ENCODE results near the gene ENOPH1.
"Not testable (repeated sequence)": the region's sequence is repeated elsewhere in the genome, so short reads cannot be mapped to it uniquely, and the experiment has no call there.

ENOPH1 gene

DNA sequence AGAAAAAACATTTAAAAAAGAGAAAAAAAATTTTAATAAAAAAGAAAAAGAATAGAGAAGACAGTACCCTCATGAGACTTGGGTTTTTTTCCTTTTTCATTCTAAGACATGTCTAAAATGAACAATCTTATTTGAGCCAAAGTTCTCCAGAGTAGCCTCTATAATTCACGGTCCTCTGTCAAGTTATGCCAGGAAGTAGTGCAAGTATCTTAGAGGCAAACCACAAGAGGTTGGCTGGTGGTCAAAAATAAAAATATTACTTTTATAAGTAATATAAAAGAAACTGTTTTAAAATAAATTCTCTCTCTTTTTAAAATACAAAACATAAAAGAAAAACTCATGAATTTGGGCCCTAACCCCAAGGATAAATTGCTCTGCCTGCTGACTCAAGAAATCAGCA, 26.7 kb upstream of the ENOPH1 start:
- POLR2A ChIA-PET = no interaction called here
- CTCF ChIA-PET = no interaction called here
- TF ChIP-seq, protein P1, sequence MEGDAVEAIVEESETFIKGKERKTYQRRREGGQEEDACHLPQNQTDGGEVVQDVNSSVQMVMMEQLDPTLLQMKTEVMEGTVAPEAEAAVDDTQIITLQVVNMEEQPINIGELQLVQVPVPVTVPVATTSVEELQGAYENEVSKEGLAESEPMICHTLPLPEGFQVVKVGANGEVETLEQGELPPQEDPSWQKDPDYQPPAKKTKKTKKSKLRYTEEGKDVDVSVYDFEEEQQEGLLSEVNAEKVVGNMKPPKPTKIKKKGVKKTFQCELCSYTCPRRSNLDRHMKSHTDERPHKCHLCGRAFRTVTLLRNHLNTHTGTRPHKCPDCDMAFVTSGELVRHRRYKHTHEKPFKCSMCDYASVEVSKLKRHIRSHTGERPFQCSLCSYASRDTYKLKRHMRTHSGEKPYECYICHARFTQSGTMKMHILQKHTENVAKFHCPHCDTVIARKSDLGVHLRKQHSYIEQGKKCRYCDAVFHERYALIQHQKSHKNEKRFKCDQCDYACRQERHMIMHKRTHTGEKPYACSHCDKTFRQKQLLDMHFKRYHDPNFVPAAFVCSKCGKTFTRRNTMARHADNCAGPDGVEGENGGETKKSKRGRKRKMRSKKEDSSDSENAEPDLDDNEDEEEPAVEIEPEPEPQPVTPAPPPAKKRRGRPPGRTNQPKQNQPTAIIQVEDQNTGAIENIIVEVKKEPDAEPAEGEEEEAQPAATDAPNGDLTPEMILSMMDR (IDR thresholded peaks at IDR 0.05; ENCODE audit: control extremely low read depth, extremely low read depth, low read depth, missing control alignments) = no peak

DNA sequence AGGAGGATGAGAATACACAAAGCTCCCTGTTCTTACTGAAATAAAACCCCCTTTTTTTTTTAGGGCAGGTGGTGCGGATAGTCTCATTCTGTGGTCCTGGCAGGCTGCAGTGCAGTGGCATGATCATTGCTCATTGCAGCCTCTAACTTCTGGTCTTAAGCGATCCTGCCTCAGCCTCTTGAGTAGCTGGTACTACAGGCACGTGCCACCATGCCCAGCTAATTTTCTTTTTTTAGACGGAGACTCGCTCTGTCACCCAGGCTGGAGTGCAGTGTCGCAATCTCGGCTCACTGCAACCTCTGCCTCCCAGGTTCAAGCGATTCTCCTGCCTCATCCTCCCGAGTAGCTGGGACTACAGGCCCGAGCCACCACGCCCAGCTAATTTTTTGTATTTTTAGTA, 15.3 kb upstream of the ENOPH1 start:
- POLR2A ChIA-PET = interaction anchor here (0.6 to 2.3 kb wide), 2 partner anchors 14 to 518 kb away, joined by 3 to 14 read pairs; no protein-coding TSS in a partner anchor
- CTCF ChIA-PET = interaction anchor here (0.8 to 3.7 kb wide), 6 partner anchors 9 to 34 kb away, joined by 3 to 19 read pairs (median 4); partner anchors contain the start of gene HNRNPDL

More for the DNA sequence above, 26.7 kb upstream of the ENOPH1 start:
- no peak for DNase-seq (ENCODE audit: extremely low spot score)

DNA sequence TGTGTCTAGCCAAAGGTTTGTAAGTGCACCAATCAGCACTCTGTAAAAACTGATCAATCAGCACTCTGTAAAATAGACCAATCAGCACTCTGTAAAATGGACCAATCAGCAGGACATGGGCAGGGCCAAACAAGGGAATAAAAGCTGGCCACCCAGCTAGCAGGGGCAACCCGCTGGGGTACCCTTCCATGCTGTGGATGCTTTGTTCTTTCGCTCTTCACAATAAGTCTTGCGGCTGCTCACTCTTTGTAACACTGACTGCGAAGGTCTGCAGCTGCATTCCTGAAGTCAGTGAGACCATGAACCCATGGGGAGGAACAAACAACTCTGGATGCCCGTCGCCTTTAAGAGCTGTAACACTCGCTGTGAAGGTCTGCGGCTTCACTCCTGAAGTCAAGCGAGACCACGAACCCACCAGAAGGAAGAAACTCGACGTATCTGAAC, 14.4 kb upstream of the ENOPH1 start:
- DNase-seq (ENCODE audit: extremely low spot score) = no peak
- POLR2A ChIA-PET = interaction anchor here (2.3 kb wide), 1 partner anchor 13 kb away, joined by 14 read pairs; no protein-coding TSS in a partner anchor
- CTCF ChIA-PET = interaction anchor here (1.0 to 3.7 kb wide), 4 partner anchors 9 to 323 kb away, joined by 3 to 19 read pairs (median 4); partner anchors contain the start of gene HNRNPDL
- TF ChIP-seq, protein P1 (IDR thresholded peaks at IDR 0.05; ENCODE audit: control extremely low read depth, extremely low read depth, low read depth, missing control alignments) = no peak

More for the DNA sequence above, 15.3 kb upstream of the ENOPH1 start:
- DNase-seq (ENCODE audit: extremely low spot score) = not testable (repeated sequence)

DNA sequence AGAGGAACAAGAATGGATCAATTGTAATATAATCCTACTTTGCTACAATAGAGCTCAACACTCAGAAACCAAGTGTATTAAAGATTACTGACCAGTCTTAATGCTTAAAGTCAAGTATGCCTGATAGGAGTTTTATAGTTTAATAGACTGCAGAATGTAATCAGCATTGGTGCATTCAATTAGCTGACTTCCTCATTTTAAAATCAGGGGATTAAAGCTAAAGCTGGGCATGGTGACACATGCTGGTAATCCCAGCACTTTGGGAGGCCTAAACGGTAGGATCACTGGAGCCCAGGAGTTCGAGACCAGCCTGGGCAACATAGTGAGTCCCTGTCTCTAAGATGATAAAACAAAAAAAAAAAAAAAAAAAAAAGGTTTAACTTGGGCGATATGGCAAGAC, 10.9 kb upstream of the ENOPH1 start:
- CTCF ChIA-PET = interaction anchor here (2.2 kb wide), 1 partner anchor 9 kb away, joined by 13 read pairs; no protein-coding TSS in a partner anchor
- POLR2A ChIA-PET = interaction anchor here (1.0 to 2.6 kb wide), 3 partner anchors 10 to 54 kb away, joined by 4 to 24 read pairs (median 12); partner anchors contain the start of genes HNRNPD and HNRNPDL
- DNase-seq (ENCODE audit: extremely low spot score) = no peak
- TF ChIP-seq, protein P1 (IDR thresholded peaks at IDR 0.05; ENCODE audit: control extremely low read depth, extremely low read depth, low read depth, missing control alignments) = no peak

DNA sequence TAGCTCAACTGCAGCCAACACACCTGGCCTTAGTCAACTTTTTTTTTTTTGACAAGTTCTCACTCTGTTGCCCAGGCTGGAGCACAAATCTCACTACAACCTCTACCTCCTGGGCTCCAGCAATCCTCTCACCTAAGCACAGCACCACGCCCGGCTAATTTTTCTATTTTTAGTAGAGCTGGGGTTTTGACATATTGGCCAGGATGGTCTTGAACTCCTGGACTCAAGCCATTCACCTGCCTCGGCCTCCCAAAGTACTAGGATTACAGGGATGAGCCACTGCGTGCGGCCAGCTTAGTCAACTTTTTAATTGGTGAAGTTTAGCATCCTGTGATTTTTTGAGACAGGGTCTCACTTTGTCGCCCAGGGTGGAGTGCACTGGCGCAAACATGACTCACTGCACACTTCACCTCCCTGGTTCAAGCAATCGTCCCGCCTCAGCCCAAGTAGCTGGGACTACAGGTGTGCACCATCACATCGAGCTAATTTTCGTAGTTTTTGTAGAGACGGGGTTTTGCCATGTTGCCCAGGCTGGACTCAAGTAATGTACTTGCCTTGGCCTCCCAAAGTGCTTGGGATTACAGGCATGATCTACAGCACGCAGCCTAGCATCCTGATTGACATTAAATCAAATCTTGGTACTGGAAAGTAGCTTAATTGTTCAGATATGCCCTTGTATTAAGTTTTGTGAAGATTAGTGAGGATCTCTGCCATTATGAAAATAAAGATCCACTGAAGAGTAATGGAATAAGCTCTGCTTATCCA, 8.4 kb upstream of the ENOPH1 start:
- ChIA-PET POLR2A (interaction anchor here (1.3 kb wide), 1 partner anchor 48 kb away, joined by 6 read pairs; the partner anchor contains the start of gene HNRNPD), CTCF (interaction anchor here (0.9 to 1.2 kb wide), 2 partner anchors 8 to 12 kb away, joined by 3 read pairs; no protein-coding TSS in a partner anchor)
- DNase-seq (ENCODE audit: extremely low spot score) = no peak

DNA sequence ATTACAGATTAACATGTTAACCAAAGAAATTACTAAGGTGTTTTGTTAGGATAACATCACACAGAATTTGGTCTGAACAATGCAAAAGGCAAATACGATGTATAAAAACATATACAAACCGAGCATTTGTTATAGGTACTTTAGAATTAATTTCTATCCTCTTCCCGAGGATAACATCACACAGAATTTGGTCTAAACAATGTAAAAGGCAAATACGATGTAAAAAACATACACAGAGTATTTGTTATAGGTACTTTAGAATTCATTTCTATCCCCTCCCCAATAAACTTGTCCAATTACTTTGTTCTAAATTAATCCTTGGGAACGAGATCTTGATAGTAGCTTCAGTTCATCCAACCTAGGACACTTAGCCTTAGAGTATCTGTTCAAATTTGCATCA, 7.8 kb upstream of the ENOPH1 start:
- CTCF ChIA-PET = interaction anchor here (1.2 kb wide), 1 partner anchor 9 kb away, joined by 3 read pairs; no protein-coding TSS in a partner anchor
- POLR2A ChIA-PET = no interaction called here
- no peak for DNase-seq (ENCODE audit: extremely low spot score)
- TF ChIP-seq, protein P1 (IDR thresholded peaks at IDR 0.05; ENCODE audit: control extremely low read depth, extremely low read depth, low read depth, missing control alignments) = no peak

More for the DNA sequence above, 8.4 kb upstream of the ENOPH1 start:
- TF ChIP-seq, protein P1 (IDR thresholded peaks at IDR 0.05; ENCODE audit: control extremely low read depth, extremely low read depth, low read depth, missing control alignments) = no peak

Data from GM10248 (cell line).